GM12878 (cell line): ENCODE results near the gene PPP3CA. TPM values are rescaled to one million over a fixed set of nuclear protein-coding genes. Genes with fewer than 3 reads are reported as not detected.

ENCODE experiments used
- ATAC-seq: fragments of 200-7000 bp; cut with Tn5 transposase; 3 replicates; pipeline ENCODE4 v1.9.1; 2020; ENCODE audit warnings: mild to moderate bottlenecking, moderate library complexity
- BruUV-seq: library from RNA; stranded (reverse); fragments of 400-500 nt; replicated peaks from 2 replicates; lab custom pipeline; 2021; lab: Mats Ljungman, UMichigan
- CTCF ChIA-PET: fragments of 300-600 bp; sonication (Branson Sonifier 250); formaldehyde crosslinking; extraction: SDS; loops from one replicate; lab custom pipeline; 2021; ENCODE audit warnings: inconsistent platforms; lab: Yijun Ruan, JAX
- POLR2A ChIA-PET: fragments of 350-600 bp; formaldehyde crosslinking; extraction: SDS; loops from one replicate; lab custom pipeline; 2021; ENCODE audit warnings: inconsistent platforms; lab: Charles Lee
- RAD21 ChIA-PET: fragments of 300-600 bp; sonication (Branson Sonifier 250); formaldehyde crosslinking; loops from one replicate; lab custom pipeline; 2023; ENCODE audit warnings: antibody characterized with exemption; ENCODE audit not compliant: unreplicated experiment; lab: Charles Lee
- SMC1A ChIA-PET: fragments of 300-600 bp; sonication (Branson Sonifier 250); formaldehyde crosslinking; loops from one replicate; lab custom pipeline; 2023; ENCODE audit not compliant: unreplicated experiment, uncharacterized antibody; lab: Charles Lee
- DNase-seq: peaks from one replicate; pipeline ENCODE4 v3.0.0-alpha.2; 2011; ENCODE audit warnings: low read depth, low spot score
- FAIRE-seq: peaks from 3 replicates; lab custom pipeline; 2011; peaks lifted over from hg19 to GRCh38; lab: Jason Lieb, UNC
- H2AFZ ChIP-seq: 2 replicates; pipeline ENCODE4 v1.6.0; 2011; ENCODE audit warnings: low read depth, low read length, control low read depth; ENCODE audit not compliant: control insufficient read depth
- H3K27ac ChIP-seq: 2 replicates; pipeline ENCODE4 v1.5.1; 2011; ENCODE audit warnings: control low read depth; ENCODE audit not compliant: control insufficient read depth, insufficient read depth
- H3K27me3 ChIP-seq, 2 experiments: replicated peaks in 1 of 2; 2 replicates each; pipeline versions ENCODE4 v1.6.0 to v1.6.1; 2011; ENCODE audit warnings: low read length in 1 of 2; ENCODE audit not compliant: control insufficient read depth in 2 of 2, insufficient read depth in 2 of 2
- H3K36me3 ChIP-seq, 2 experiments: 2 replicates each; pipeline ENCODE4 v1.5.1; 2011; ENCODE audit warnings: low read length in 1 of 2; ENCODE audit not compliant: control insufficient read depth in 2 of 2, insufficient read depth in 2 of 2
- H3K4me1 ChIP-seq: 2 replicates; pipeline ENCODE4 v1.6.1; 2011; ENCODE audit warnings: mild to moderate bottlenecking, low read length, moderate library complexity, mixed read lengths; ENCODE audit not compliant: control insufficient read depth, insufficient read depth
- H3K4me2 ChIP-seq: 2 replicates; pipeline ENCODE4 v1.6.0; 2011; ENCODE audit warnings: control low read depth; ENCODE audit not compliant: control insufficient read depth, insufficient read depth
- H3K4me3 ChIP-seq: fragments of 200-600 bp; sonication (generic); 2 replicates; pipeline ENCODE4 v1.5.1; 2016
- H3K79me2 ChIP-seq: 2 replicates; pipeline ENCODE4 v1.6.0; 2011; ENCODE audit warnings: low read length; ENCODE audit not compliant: control insufficient read depth, insufficient read depth
- H3K9ac ChIP-seq: 2 replicates; pipeline ENCODE4 v1.8.0; 2011; ENCODE audit warnings: low read length, control low read depth, mixed read lengths; ENCODE audit not compliant: control insufficient read depth, insufficient read depth
- H3K9me3 ChIP-seq: replicated peaks from 3 replicates; pipeline ENCODE4 v1.5.1; 2011; ENCODE audit warnings: mild to moderate bottlenecking, low read length; ENCODE audit not compliant: control insufficient read depth, insufficient read depth
- H4K20me1 ChIP-seq: 2 replicates; pipeline ENCODE4 v1.6.0; 2011; ENCODE audit not compliant: control insufficient read depth, insufficient read depth
- BHLHE40 ChIP-seq, 2 experiments: fragments of 450-650 bp in 1 of 2; IDR thresholded peaks; 2 replicates each; pipeline ENCODE4 v1.6.1; 2011 to 2017; ENCODE audit warnings: low read depth in 2 of 2, borderline replicate concordance in 1 of 2, improper control_type of control experiment in 1 of 2, low read length in 1 of 2, mild to moderate bottlenecking in 1 of 2
- CHD2 ChIP-seq: IDR thresholded peaks from 2 replicates; pipeline ENCODE4 v1.6.1; 2011; ENCODE audit warnings: low read depth, low read length, improper control_type of control experiment, borderline replicate concordance
- EGR1 ChIP-seq, 2 experiments: IDR thresholded peaks; 1 replicate in 1 of 2; 2 replicates in 1 of 2; pipeline ENCODE4 v1.6.1; 2011 to 2012; ENCODE audit warnings: low read depth in 2 of 2, low read length in 2 of 2, borderline replicate concordance in 1 of 2, mild to moderate bottlenecking in 1 of 2, moderate library complexity in 1 of 2
- HDAC6 ChIP-seq: fragments of 200-600 bp; sonication (generic); IDR thresholded peaks from one replicate; pipeline ENCODE4 v1.8.0; 2017; ENCODE audit warnings: antibody characterized with exemption; ENCODE audit not compliant: unreplicated experiment
- IKZF1 ChIP-seq: fragments of 450-650 bp; conservative IDR thresholded peaks from 2 replicates; pipeline ENCODE4 v1.6.1; 2017; ENCODE audit warnings: antibody characterized with exemption, mild to moderate bottlenecking
- JUND ChIP-seq: IDR thresholded peaks from 2 replicates; pipeline ENCODE4 v1.6.1; 2012; ENCODE audit warnings: low read depth, mild to moderate bottlenecking, low read length, improper control_type of control experiment, moderate library complexity
- MAX ChIP-seq: IDR thresholded peaks from 2 replicates; pipeline ENCODE4 v1.6.1; 2012; ENCODE audit warnings: low read depth, low read length, improper control_type of control experiment
- SMC3 ChIP-seq: IDR thresholded peaks from 2 replicates; pipeline ENCODE4 v1.6.1; 2011; ENCODE audit warnings: low read length, improper control_type of control experiment, borderline replicate concordance
- SPI1 ChIP-seq: IDR thresholded peaks from 2 replicates; pipeline ENCODE4 v1.6.1; 2011; ENCODE audit warnings: low read depth, mild to moderate bottlenecking, low read length, moderate library complexity, borderline replicate concordance; ENCODE audit not compliant: insufficient read depth
- ZNF217 ChIP-seq: fragments of 450-650 bp; IDR thresholded peaks from 2 replicates; pipeline ENCODE4 v1.6.1; 2017; ENCODE audit warnings: antibody characterized with exemption, mild to moderate bottlenecking
- ZNF622 ChIP-seq: fragments of 450-650 bp; IDR thresholded peaks from 2 replicates; pipeline ENCODE4 v1.6.1; 2017; ENCODE audit warnings: mild to moderate bottlenecking, inconsistent platforms
- ZZZ3 ChIP-seq: IDR thresholded peaks from 2 replicates; pipeline ENCODE4 v1.6.1; 2011; ENCODE audit warnings: low read depth; ENCODE audit not compliant: control insufficient read depth, insufficient read length
- WGBS: methylation state at CpG from one replicate; pipeline ENCODE4 v1.1.6; 2016; ENCODE audit warnings: low lambda C conversion rate; ENCODE audit not compliant: insufficient replicate concordance, insufficient coverage; ENCODE audit errors: missing lambda C conversion rate; 5-methylcytosine and 5-hydroxymethylcytosine counted together
- in situ Hi-C: fragments of 300-500 bp; cut with MboI; formaldehyde crosslinking; loops from 9 replicates; pipeline ENCODE4 v1.14.3; 2018; ENCODE audit warnings: mixed read lengths
- intact Hi-C: fragments of 100-400 bp; cut with micrococcal nuclease; formaldehyde crosslinking; loops from one replicate; pipeline ENCODE4 v1.14.2; 2022; ENCODE audit not compliant: unreplicated experiment
- polyA plus RNA-seq, 11 experiments: library from polyadenylated mRNA; depleted of rRNA in 4 of 11; unstranded in 6 of 11; stranded (reverse) in 5 of 11; fragments of >200 nt; fragmentation: Nextera tagmentation in 4 of 11; fragmentation: Illumina TruSeq in 1 of 11; extraction: Ambion mirVana in 4 of 11; extraction: Trizol in 1 of 11; gene quantifications; 1 replicate in 1 of 11; 2 replicates in 10 of 11; pipeline versions ENCODE4 v1.2.1 to v1.2.3, GENCODE V29; 2011 to 2016; ENCODE audit warnings: inconsistent platforms in 2 of 11, missing spikeins in 2 of 11, low read depth in 1 of 11
- total RNA-seq, 4 experiments: library from RNA; depleted of rRNA in 3 of 4; stranded (reverse); fragments of >200 nt in 3 of 4; fragmentation: Illumina TruSeq in 1 of 4; extraction: Trizol in 1 of 4; gene quantifications; 2 replicates each; pipeline versions ENCODE4 v1.2.1 to v1.2.3, GENCODE V29; 2013 to 2021

PPP3CA gene
- total and polyA plus RNA-seq, 10 of the 15 experiments (the other 5 are each of a cell fraction or from before 2014, with no cell fraction given) = 0.33 to 9.0 (median 1.0) TPM

GRCh38 chr4:101346351-101347266, 717 bp downstream of the PPP3CA start (continued):
- TF ChIP-seq SPI1 (peak; percentile 38; the same call in 1 of the 2 replicates), MAX (peak; percentile 4; the same call in 1 of the 2 replicates), ZNF622 (no peak), HDAC6 (no peak)

- Histone ChIP-seq H3K27me3 (peaks cover 1 to 4% of the 10 kb centered on the region in 2 experiments; a peak in 1 of 4 replicates), H3K4me2 (peak overlapping the region; percentile 90), H3K4me1 (peaks cover 10% of the 10 kb centered on the region), H3K9me3 (no peaks in the 10 kb centered on the region), H3K36me3 (no peaks in the 10 kb centered on the region), H2AFZ (peak overlapping the region; percentile 62), H3K27ac (peak overlapping the region; percentile 24; the same call in 1 of the 2 replicates)
- DNase-seq (no peak), ATAC-seq (peak; percentile 6), FAIRE-seq (no peak)
- ChIA-PET SMC1A (interaction anchor here (1.2 to 1.7 kb wide), 3 partner anchors 39 to 83 kb away, joined by 4 to 7 read pairs (median 5); no protein-coding TSS in a partner anchor), CTCF (interaction anchor here (0.5 to 0.9 kb wide), 3 partner anchors 20 to 181 kb away, joined by 3 to 4 read pairs (median 3); no protein-coding TSS in a partner anchor), RAD21 (interaction anchor here (1.0 to 2.7 kb wide), 3 partner anchors 74 to 251 kb away, joined by 3 to 20 read pairs (median 3); no protein-coding TSS in a partner anchor)
- WGBS = under 1% methylated on average over 19 of the region's 45 CpGs
- TF ChIP-seq ZZZ3 (no peak), JUND (no peak), IKZF1 (peak; percentile 38; the same call in 1 of the 2 replicates), SMC3 (peak; percentile 4; the same call in 1 of the 2 replicates), ZNF217 (no peak), BHLHE40 (IDR thresholded peaks at IDR 0.05; ENCODE audit: borderline replicate concordance in 1 of 2, low read depth in 2 of 2, low read length in 1 of 2) (peak in 1 of 2 experiments; percentile 62; a peak in 2 of 4 replicates), CHD2 (0 out of 2 replicates have a peak, but pooled peaks have one; percentile 13), EGR1 (IDR thresholded peaks at IDR 0.05; ENCODE audit: borderline replicate concordance in 1 of 2, low read depth in 2 of 2, low read length in 2 of 2) (peak in 1 of 2 experiments; percentile 48; a peak in 1 of 3 replicates)
- TF ChIP-seq, all 136 proteins: peak for 5
- no peaks in the 10 kb centered on the region; the same call in 1 of the 2 replicates for H4K20me1 ChIP-seq
- in situ Hi-C loops (no loop called here), intact Hi-C loops (loop anchor here (2.0 to 10.0 kb wide), 4 partner anchors 17 to 521 kb away; no protein-coding TSS in a partner anchor)
- H3K4me3 ChIP-seq = peak overlapping the region; percentile 77
- H3K79me2 ChIP-seq = peaks cover 19% of the 10 kb centered on the region
- H3K9ac ChIP-seq = peak overlapping the region; percentile 67
- no TSS peak for BruUV-seq
- POLR2A ChIA-PET = no interaction called here
Observed at GRCh38 chr4:101345596-101346350, 1.6 kb downstream of the PPP3CA start.
